C4-2B (cell line): ENCODE data around the gene ZGRF1.

Source experiments
- CTCF ChIP-seq: fragments of 450-650 bp; conservative IDR thresholded peaks from 2 replicates; pipeline ENCODE4 v1.5.1; 2017; ENCODE audit warnings: mild to moderate bottlenecking
- ZFX ChIP-seq: fragments of 450-650 bp; IDR thresholded peaks from 2 replicates; pipeline ENCODE4 v1.6.1; 2017

- no peak for TF ChIP-seq CTCF
- TF ChIP-seq ZFX: no peak
These were observed 74.3 kb downstream of the ZGRF1 start for GRCh38 chr4:112562254-112562879.
